ENCODE data around the gene EXOSC9. TPM values are rescaled to one million over a fixed set of nuclear protein-coding genes. Genes with fewer than 3 reads are reported as not detected.

The EXOSC9 gene
- total and polyA plus RNA-seq, 4 donors, result 5.3 to 20.0 (median 10.0) TPM

GRCh38 chr4:121829511-121829910 is 28.4 kb downstream of the EXOSC9 start:
- Histone ChIP-seq H3K36me3 (ENCODE audit: control insufficient read depth in 4 of 4, insufficient read depth in 3 of 4, low read depth in 1 of 4, low read length in 3 of 4) (peaks cover 0 to 1% (median 0%) of the 10 kb centered on the region in 4 donors), H3K4me3 (ENCODE audit: low read depth in 1 of 3, low read length in 3 of 3) (no peak overlapping the region), H3K9me3 (ENCODE audit: control insufficient read depth in 4 of 4, low read length in 3 of 4) (no peaks in the 10 kb centered on the region), H3K27ac (ENCODE audit: low read depth in 1 of 2, low read length in 2 of 2) (no peak overlapping the region), H3K27me3 (ENCODE audit: control insufficient read depth in 4 of 4, insufficient read depth in 4 of 4, low read length in 3 of 4) (no peaks in the 10 kb centered on the region), H3K9ac (ENCODE audit: low read depth in 1 of 2, low read length in 2 of 2) (no peak overlapping the region), H3K4me1 (ENCODE audit: control insufficient read depth in 4 of 4, insufficient read depth in 4 of 4, low read length in 3 of 4) (no peaks in the 10 kb centered on the region)
- no peak for DNase-seq (ENCODE audit: low spot score)
- WGBS, result 85% methylated on average over 5 of the region's 5 CpGs
- no peak for TF ChIP-seq TAF1 (conservative IDR thresholded peaks at IDR 0.05)
- TF ChIP-seq FOXA1 (IDR thresholded peaks at IDR 0.05), result no peak
- no peak for TF ChIP-seq YY1 (IDR thresholded peaks at IDR 0.05)
- TF ChIP-seq GABPA (IDR thresholded peaks at IDR 0.05 in 1 of 2, conservative IDR thresholded peaks at IDR 0.05 in 1 of 2), result no peak
- TF ChIP-seq, protein P1, sequence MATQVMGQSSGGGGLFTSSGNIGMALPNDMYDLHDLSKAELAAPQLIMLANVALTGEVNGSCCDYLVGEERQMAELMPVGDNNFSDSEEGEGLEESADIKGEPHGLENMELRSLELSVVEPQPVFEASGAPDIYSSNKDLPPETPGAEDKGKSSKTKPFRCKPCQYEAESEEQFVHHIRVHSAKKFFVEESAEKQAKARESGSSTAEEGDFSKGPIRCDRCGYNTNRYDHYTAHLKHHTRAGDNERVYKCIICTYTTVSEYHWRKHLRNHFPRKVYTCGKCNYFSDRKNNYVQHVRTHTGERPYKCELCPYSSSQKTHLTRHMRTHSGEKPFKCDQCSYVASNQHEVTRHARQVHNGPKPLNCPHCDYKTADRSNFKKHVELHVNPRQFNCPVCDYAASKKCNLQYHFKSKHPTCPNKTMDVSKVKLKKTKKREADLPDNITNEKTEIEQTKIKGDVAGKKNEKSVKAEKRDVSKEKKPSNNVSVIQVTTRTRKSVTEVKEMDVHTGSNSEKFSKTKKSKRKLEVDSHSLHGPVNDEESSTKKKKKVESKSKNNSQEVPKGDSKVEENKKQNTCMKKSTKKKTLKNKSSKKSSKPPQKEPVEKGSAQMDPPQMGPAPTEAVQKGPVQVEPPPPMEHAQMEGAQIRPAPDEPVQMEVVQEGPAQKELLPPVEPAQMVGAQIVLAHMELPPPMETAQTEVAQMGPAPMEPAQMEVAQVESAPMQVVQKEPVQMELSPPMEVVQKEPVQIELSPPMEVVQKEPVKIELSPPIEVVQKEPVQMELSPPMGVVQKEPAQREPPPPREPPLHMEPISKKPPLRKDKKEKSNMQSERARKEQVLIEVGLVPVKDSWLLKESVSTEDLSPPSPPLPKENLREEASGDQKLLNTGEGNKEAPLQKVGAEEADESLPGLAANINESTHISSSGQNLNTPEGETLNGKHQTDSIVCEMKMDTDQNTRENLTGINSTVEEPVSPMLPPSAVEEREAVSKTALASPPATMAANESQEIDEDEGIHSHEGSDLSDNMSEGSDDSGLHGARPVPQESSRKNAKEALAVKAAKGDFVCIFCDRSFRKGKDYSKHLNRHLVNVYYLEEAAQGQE (IDR thresholded peaks at IDR 0.05), result no peak
- TF ChIP-seq HNF4A (conservative IDR thresholded peaks at IDR 0.05), result no peak
- TF ChIP-seq, protein P2, sequence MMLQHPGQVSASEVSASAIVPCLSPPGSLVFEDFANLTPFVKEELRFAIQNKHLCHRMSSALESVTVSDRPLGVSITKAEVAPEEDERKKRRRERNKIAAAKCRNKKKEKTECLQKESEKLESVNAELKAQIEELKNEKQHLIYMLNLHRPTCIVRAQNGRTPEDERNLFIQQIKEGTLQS (IDR thresholded peaks at IDR 0.05), result no peak
- TF ChIP-seq NR2F2 (IDR thresholded peaks at IDR 0.05), result no peak
- TF ChIP-seq, protein P3, sequence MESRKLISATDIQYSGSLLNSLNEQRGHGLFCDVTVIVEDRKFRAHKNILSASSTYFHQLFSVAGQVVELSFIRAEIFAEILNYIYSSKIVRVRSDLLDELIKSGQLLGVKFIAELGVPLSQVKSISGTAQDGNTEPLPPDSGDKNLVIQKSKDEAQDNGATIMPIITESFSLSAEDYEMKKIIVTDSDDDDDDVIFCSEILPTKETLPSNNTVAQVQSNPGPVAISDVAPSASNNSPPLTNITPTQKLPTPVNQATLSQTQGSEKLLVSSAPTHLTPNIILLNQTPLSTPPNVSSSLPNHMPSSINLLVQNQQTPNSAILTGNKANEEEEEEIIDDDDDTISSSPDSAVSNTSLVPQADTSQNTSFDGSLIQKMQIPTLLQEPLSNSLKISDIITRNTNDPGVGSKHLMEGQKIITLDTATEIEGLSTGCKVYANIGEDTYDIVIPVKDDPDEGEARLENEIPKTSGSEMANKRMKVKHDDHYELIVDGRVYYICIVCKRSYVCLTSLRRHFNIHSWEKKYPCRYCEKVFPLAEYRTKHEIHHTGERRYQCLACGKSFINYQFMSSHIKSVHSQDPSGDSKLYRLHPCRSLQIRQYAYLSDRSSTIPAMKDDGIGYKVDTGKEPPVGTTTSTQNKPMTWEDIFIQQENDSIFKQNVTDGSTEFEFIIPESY (IDR thresholded peaks at IDR 0.05), result no peak
- TF ChIP-seq SP1 (IDR thresholded peaks at IDR 0.05), result no peak
- TF ChIP-seq JUND (IDR thresholded peaks at IDR 0.05), result no peak
- no peak for TF ChIP-seq RXRA (IDR thresholded peaks at IDR 0.05)
- TF ChIP-seq, protein P4, sequence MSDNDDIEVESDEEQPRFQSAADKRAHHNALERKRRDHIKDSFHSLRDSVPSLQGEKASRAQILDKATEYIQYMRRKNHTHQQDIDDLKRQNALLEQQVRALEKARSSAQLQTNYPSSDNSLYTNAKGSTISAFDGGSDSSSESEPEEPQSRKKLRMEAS (IDR thresholded peaks at IDR 0.05), result no peak

DNA sequence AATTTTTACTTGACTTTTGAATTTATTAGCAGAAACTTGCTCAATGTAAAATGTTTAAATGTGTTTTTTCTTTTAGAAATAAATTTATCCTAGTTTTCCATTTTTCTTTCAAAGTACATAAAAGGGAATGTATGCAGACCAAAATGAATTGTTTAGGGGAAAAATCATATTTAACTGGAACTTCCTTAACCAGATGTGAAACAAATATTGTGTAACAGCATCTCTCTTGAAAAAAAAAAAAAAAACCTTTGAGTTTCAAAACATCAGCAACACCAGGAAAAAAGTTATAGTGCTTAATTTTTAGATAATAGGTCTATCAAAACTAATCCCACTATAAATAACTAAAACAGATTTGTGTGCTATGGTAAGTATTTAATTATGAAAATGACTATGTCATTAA is 37.0 kb downstream of the EXOSC9 start:
- Histone ChIP-seq H3K4me3 (ENCODE audit: low read depth in 1 of 3, low read length in 3 of 3) (no peak overlapping the region), H3K4me1 (ENCODE audit: control insufficient read depth in 4 of 4, insufficient read depth in 4 of 4, low read length in 3 of 4) (no peaks in the 10 kb centered on the region), H3K9ac (ENCODE audit: low read depth in 1 of 2, low read length in 2 of 2) (no peak overlapping the region), H3K27me3 (ENCODE audit: control insufficient read depth in 4 of 4, insufficient read depth in 4 of 4, low read length in 3 of 4) (no peaks in the 10 kb centered on the region), H3K36me3 (ENCODE audit: control insufficient read depth in 4 of 4, insufficient read depth in 3 of 4, low read depth in 1 of 4, low read length in 3 of 4) (peaks cover 0 to 2% (median under 1%) of the 10 kb centered on the region in 4 donors), H3K27ac (ENCODE audit: low read depth in 1 of 2, low read length in 2 of 2) (no peak overlapping the region), H3K9me3 (ENCODE audit: control insufficient read depth in 4 of 4, low read length in 3 of 4) (no peaks in the 10 kb centered on the region)
- DNase-seq (ENCODE audit: low spot score), result no peak
- TF ChIP-seq, protein P1 (IDR thresholded peaks at IDR 0.05), result no peak
- no peak for TF ChIP-seq FOXA2 (IDR thresholded peaks at IDR 0.05)
